H4 (cell line): Measurements from ENCODE around the gene IL10. TPM values are rescaled to one million over a fixed set of nuclear protein-coding genes. Genes with fewer than 3 reads are reported as not detected.

ENCODE experiments used
- DNase-seq: peaks from one replicate; pipeline ENCODE4 v3.0.0-alpha.2; 2015; ENCODE audit warnings: low spot score
- total RNA-seq: library from RNA; depleted of rRNA; stranded (reverse); fragments of >200 nt; shearing (Covaris generic); gene quantifications from 2 replicates; pipeline ENCODE4 v1.2.3, GENCODE V29; 2014; rRNA removed

IL10 gene
- total RNA-seq, 1 experiment from 2014 or later: not detected

- no peak for DNase-seq
Observed at GRCh38 chr1:206735553-206736031, 36.7 kb downstream of the IL10 start.

- DNase-seq: peak; percentile 26
Observed at GRCh38 chr1:206734499-206735142, 37.7 kb downstream of the IL10 start.

- DNase-seq: no peak
Observed at GRCh38 chr1:206732992-206733391, 39.3 kb downstream of the IL10 start.

- DNase-seq: no peak
Observed at GRCh38 chr1:206732508-206732907, 39.8 kb downstream of the IL10 start.

- no peak for DNase-seq
Observed at GRCh38 chr1:206729507-206729906, 42.8 kb downstream of the IL10 start.

GRCh38 chr1:206729050-206729449 is 43.2 kb downstream of the IL10 start:
- no peak for DNase-seq

- no peak for DNase-seq
Observed at GRCh38 chr1:206728697-206728987, 43.7 kb downstream of the IL10 start.

- no peak for DNase-seq
Observed at GRCh38 chr1:206727981-206728696, 44.2 kb downstream of the IL10 start.

- DNase-seq: peak; percentile 27
Observed at GRCh38 chr1:206725109-206725963, 47.0 kb downstream of the IL10 start.

- peak; percentile 79 for DNase-seq
Observed at GRCh38 chr1:206723805-206724472, 48.4 kb downstream of the IL10 start.

- DNase-seq: no peak
Observed at GRCh38 chr1:206723462-206723804, 48.9 kb downstream of the IL10 start.

- peak; percentile 36 for DNase-seq
Observed at GRCh38 chr1:206722751-206723461, 49.4 kb downstream of the IL10 start.

- no peak for DNase-seq
Observed at GRCh38 chr1:206721454-206721853, 50.8 kb downstream of the IL10 start.

- no peak for DNase-seq
Observed at GRCh38 chr1:206719169-206719839, 53.0 kb downstream of the IL10 start.

- no peak for DNase-seq
Observed at GRCh38 chr1:206717674-206717989, 54.7 kb downstream of the IL10 start.

Other genes starting within 250 kb of the IL10 start
- 43.3 and 45.4 TPM in 2 replicates for gene EIF2D, start 160.0 kb downstream of the IL10 start, total RNA-seq
- 13.4 and 19.6 TPM in 2 replicates for gene DYRK3, start 137.0 kb downstream of the IL10 start, total RNA-seq
- gene MAPKAPK2, start 87.6 kb downstream of the IL10 start, total RNA-seq: 11.8 and 12.7 TPM in 2 replicates
- gene IL19, start 1.7 kb downstream of the IL10 start, total RNA-seq: not detected in 2 replicates
- not detected in 2 replicates for gene IL20, start 93.1 kb upstream of the IL10 start, total RNA-seq
- 1.1 TPM in 1 of 2 replicates, not detected in the other for gene IL24, start 124.9 kb upstream of the IL10 start, total RNA-seq
- 0.12 and 1.3 TPM in 2 replicates for gene FCMR, start 149.4 kb upstream of the IL10 start, total RNA-seq
- gene PIGR, start 174.0 kb upstream of the IL10 start, total RNA-seq: 0.02 TPM in 1 of 2 replicates, not detected in the other
- not detected in 2 replicates for gene FCAMR, start 198.0 kb upstream of the IL10 start, total RNA-seq